Neuron (in vitro differentiated cells): ENCODE measurements around the gene ALK.

Experiments
- H2AFZ ChIP-seq: one replicate; pipeline ENCODE4 v1.6.1; 2013; ENCODE audit warnings: low read depth, mild to moderate bottlenecking, inconsistent platforms, low read length, moderate library complexity
- H3K27me3 ChIP-seq: one replicate; pipeline ENCODE4 v1.6.1; 2013; ENCODE audit warnings: low read length; ENCODE audit not compliant: insufficient read depth
- H3K36me3 ChIP-seq: one replicate; pipeline ENCODE4 v1.6.1; 2013; ENCODE audit warnings: low read length; ENCODE audit not compliant: insufficient read depth
- H3K4me1 ChIP-seq: one replicate; pipeline ENCODE4 v1.6.1; 2013; ENCODE audit warnings: low read length; ENCODE audit not compliant: insufficient read depth
- H3K4me3 ChIP-seq: 2 replicates; pipeline ENCODE4 v1.5.1; 2013; ENCODE audit warnings: mild to moderate bottlenecking, low read length, moderate library complexity
- H3K9me3 ChIP-seq: one replicate; pipeline ENCODE4 v1.6.1; 2013; ENCODE audit warnings: low read length

Gene ALK

DNA sequence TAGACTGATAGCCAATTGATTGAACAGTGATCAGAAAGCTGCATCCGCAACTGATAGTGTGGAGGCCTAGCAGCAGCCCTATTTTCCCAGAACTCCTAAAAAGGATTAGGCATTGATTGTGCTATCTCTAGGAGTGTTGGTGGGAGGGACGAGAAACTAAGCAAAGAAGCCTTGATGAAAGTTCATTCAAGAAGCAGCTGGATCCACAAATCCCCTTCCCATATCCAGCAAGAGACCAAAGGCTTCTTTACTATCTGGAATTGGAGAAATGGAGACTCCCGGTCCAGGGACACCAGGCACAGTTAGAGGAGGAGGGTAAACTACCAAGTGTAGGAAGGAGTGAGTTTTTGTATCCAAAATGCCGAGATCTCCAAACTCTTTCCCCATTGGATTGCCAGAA, 151.5 kb downstream of the ALK start:
- Histone ChIP-seq H3K36me3 (no peaks in the 10 kb centered on the region), H3K9me3 (no peaks in the 10 kb centered on the region), H3K4me1 (no peaks in the 10 kb centered on the region), H3K4me3 (no peak overlapping the region), H3K27me3 (no peaks in the 10 kb centered on the region), H2AFZ (no peak overlapping the region)

DNA sequence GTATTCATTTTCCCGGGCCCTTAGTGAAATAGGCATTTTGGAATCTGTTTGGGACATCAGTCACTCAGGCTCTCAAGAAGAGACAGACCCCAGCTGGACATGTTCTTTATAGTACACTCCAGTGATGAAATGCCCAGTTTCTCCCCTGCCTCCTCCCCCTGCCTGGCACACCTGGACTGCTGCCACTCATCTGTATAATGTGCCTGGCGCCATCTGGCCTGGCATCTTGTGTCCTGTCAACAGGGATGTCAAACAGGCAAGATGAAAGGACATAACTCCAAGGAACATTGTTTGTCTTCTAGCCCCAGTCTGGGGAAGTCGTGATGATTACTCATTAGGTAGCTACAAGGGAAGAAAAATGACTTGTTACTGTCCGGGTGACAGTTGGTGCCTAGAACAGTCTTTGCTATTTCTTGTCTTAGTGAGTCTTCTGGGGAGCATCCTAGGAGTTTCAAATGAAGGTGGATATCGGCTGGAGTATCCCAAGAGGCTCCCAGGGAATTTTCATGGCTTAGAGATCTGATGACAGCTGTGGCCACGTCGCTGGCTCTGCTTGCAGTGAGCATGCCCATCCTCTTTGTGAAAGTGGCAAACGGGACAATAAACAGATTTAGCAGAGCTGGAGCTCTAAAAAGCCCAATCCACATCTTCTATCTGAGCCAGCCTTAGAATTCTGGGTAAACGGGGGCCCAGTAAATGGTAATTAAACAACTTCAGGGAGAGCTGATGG, 153.6 kb downstream of the ALK start:
- H3K27me3 ChIP-seq: no peaks in the 10 kb centered on the region

GRCh38 chr2:29766191-29766590, 155.2 kb downstream of the ALK start:
- Histone ChIP-seq H3K27me3 (no peaks in the 10 kb centered on the region), H3K9me3 (no peaks in the 10 kb centered on the region), H3K4me1 (peaks cover 3% of the 10 kb centered on the region), H3K36me3 (no peaks in the 10 kb centered on the region), H3K4me3 (no peak overlapping the region), H2AFZ (no peak overlapping the region)

More for the DNA sequence above, 153.6 kb downstream of the ALK start:
- no peak overlapping the region for H3K4me3 ChIP-seq
- no peak overlapping the region for H2AFZ ChIP-seq
- H3K4me1 ChIP-seq: no peaks in the 10 kb centered on the region
- no peaks in the 10 kb centered on the region for H3K9me3 ChIP-seq
- no peaks in the 10 kb centered on the region for H3K36me3 ChIP-seq

DNA sequence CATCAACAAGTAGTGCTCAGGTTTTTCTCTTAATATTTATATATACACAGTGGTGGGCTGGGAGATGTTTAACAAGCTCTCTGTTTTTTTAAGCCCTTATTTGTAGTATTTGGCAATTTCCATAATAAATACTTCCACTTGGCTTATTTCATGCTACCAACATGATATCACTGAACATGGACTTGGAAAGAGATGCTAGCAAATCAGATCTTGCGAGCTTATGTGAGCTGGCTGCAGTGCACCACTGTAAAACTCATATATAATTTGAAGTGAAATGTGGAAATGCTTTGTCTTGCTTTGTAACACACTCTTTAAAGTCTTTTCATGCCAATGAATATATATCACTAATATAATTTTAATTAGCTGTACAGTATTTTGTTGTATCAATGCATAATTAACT, 155.7 kb downstream of the ALK start:
- Histone ChIP-seq H3K4me3 (no peak overlapping the region), H3K27me3 (no peaks in the 10 kb centered on the region), H2AFZ (no peak overlapping the region), H3K36me3 (no peaks in the 10 kb centered on the region), H3K9me3 (no peaks in the 10 kb centered on the region), H3K4me1 (peaks cover 4% of the 10 kb centered on the region)

DNA sequence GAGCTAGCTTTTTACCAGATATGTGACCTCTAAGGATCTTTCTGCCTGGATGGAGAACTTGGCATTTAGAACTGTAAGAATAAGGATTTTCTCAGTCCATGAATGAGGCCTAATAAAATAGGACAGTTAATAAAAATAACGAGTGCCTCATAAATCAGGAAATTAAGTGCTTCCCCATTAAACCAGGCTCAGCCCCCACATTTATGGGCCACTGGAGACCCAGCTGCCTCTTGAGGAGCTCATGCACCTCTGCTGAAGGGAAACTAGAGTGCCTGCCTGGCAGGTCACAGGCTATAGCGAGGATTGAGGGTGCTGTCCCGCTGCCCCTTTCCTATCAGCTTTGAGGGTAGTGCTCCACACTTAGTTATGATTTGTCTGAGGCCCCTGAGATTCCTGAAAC, 158.0 kb downstream of the ALK start:
- Histone ChIP-seq H3K9me3 (no peaks in the 10 kb centered on the region), H2AFZ (no peak overlapping the region), H3K4me3 (no peak overlapping the region), H3K36me3 (no peaks in the 10 kb centered on the region), H3K27me3 (no peaks in the 10 kb centered on the region), H3K4me1 (peaks cover 16% of the 10 kb centered on the region)

DNA sequence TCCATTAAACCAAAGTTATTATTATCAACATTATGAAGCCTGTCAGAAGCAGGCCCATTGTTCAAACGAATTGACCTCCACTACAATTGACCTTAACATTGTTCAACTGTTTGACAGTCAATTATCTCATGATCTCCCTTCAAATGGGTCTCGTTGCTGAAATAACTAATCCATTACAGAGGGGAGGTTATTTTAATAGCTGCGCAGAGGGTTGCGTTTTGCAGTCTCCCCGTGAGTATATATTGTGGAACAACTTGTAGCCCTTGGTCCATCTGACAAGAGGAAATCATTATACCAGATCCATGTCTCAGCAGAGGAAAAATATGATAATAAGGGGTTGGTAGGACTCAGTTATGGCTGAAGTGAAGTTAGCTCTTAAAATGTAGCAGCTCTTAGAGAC, 159.1 kb downstream of the ALK start:
- no peak overlapping the region for H3K4me3 ChIP-seq
- H3K9me3 ChIP-seq: no peaks in the 10 kb centered on the region
- no peak overlapping the region for H2AFZ ChIP-seq
- H3K27me3 ChIP-seq: no peaks in the 10 kb centered on the region
- H3K36me3 ChIP-seq: no peaks in the 10 kb centered on the region
- peaks cover 18% of the 10 kb centered on the region for H3K4me1 ChIP-seq

GRCh38 chr2:29761278-29761677, 160.1 kb downstream of the ALK start:
- Histone ChIP-seq H3K36me3 (no peaks in the 10 kb centered on the region), H3K4me3 (no peak overlapping the region), H3K4me1 (peaks cover 18% of the 10 kb centered on the region), H3K9me3 (no peaks in the 10 kb centered on the region), H3K27me3 (no peaks in the 10 kb centered on the region), H2AFZ (no peak overlapping the region)

DNA sequence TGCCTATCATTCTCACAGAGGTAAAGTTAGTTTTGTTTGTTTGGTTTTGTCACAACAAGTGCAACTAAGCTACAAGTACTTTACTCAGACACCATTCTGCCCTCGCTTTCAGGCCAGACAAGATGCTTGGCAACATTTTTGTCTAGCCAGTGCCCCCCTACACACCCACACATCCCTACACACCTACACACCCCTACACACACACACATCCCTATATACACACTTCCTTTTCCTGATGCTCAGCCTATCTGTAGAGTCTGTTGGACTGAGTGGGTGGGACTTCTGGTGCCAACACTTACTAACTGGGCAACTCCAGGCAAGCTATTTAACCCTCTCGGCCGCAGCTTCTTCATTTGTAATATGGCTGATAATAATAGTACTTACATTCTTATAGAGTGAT, 161.4 kb downstream of the ALK start:
- H3K27me3 ChIP-seq: no peaks in the 10 kb centered on the region
- H2AFZ ChIP-seq: no peak overlapping the region
- H3K36me3 ChIP-seq: no peaks in the 10 kb centered on the region
- H3K9me3 ChIP-seq: no peaks in the 10 kb centered on the region
- peaks cover 18% of the 10 kb centered on the region for H3K4me1 ChIP-seq
- H3K4me3 ChIP-seq: no peak overlapping the region

- H3K9me3 ChIP-seq: no peaks in the 10 kb centered on the region
- H3K27me3 ChIP-seq: no peaks in the 10 kb centered on the region
- no peak overlapping the region for H3K4me3 ChIP-seq
- no peak overlapping the region for H2AFZ ChIP-seq
- H3K4me1 ChIP-seq: peaks cover 18% of the 10 kb centered on the region
- H3K36me3 ChIP-seq: no peaks in the 10 kb centered on the region
Observed at GRCh38 chr2:29759360-29759759, 162.0 kb downstream of the ALK start.

DNA sequence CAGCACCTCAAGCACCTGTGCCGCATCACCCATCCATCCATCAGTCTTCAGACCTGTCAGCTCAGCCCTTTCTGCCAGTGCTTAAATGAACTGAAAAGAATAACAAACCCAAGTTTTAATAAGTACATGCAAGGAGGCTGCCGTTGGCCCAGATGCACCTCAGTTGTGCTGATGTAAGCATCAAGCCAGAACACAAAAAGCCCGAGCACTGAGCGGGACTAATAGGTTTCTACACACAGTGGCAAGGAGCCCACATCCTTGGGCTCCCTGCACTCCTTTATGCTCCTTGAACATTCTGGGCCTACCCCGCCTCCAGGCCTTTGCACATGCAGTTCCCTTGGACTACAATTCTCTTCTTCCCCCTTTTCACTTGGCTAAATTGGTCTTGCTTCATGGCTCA, 165.6 kb downstream of the ALK start:
- peaks cover 14% of the 10 kb centered on the region for H3K4me1 ChIP-seq
- no peaks in the 10 kb centered on the region for H3K36me3 ChIP-seq
- H3K27me3 ChIP-seq: no peaks in the 10 kb centered on the region
- H3K4me3 ChIP-seq: no peak overlapping the region
- H2AFZ ChIP-seq: no peak overlapping the region
- no peaks in the 10 kb centered on the region for H3K9me3 ChIP-seq

DNA sequence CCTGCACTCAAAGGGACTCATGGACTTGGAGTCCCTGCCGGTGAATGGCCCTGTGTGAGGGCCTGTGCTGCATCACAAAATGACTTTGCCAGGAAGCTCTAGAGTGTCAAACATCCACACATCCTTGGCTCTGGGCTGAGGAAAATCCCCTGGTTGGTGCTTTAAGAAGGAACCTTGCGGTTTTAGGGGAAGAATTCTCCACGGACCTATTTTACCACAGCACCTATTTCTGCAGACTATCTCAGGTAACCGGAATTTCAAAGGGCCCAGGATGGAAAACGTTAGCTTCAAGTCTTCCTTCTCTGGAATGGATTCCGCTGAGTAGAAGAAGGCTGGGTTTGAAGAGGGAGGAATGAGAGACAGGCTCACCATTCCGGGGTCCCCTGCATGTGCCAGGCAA, 166.2 kb downstream of the ALK start:
- H3K9me3 ChIP-seq: no peaks in the 10 kb centered on the region
- H3K4me3 ChIP-seq: no peak overlapping the region
- no peaks in the 10 kb centered on the region for H3K36me3 ChIP-seq
- peaks cover 14% of the 10 kb centered on the region for H3K4me1 ChIP-seq
- H2AFZ ChIP-seq: no peak overlapping the region
- no peaks in the 10 kb centered on the region for H3K27me3 ChIP-seq

- H3K27me3 ChIP-seq: no peaks in the 10 kb centered on the region
- H3K4me3 ChIP-seq: no peak overlapping the region
- no peak overlapping the region for H2AFZ ChIP-seq
- peaks cover 7% of the 10 kb centered on the region for H3K4me1 ChIP-seq
- H3K9me3 ChIP-seq: no peaks in the 10 kb centered on the region
- H3K36me3 ChIP-seq: no peaks in the 10 kb centered on the region
Observed at GRCh38 chr2:29753671-29754444, 167.5 kb downstream of the ALK start.

DNA sequence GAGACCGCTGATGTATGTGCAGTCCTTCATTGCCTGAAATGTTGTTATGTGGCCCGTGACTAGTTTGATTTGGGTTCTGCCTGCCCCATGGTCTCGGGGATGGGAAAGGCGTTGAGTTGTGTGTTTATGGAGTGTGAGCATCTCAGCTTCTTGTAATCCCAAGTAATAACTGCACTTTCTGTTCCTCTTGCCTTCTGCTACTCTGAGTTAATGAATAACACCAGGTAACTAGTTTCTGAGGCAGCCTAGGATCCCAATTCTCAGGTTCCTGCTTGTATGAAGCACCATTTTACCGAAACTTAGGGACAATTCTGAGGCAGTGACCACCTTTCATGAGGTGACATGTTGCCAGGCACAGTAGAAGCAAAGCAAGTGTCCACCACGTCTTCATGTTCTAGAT, 170.0 kb downstream of the ALK start:
- Histone ChIP-seq H3K27me3 (no peaks in the 10 kb centered on the region), H3K4me3 (no peak overlapping the region), H3K9me3 (no peaks in the 10 kb centered on the region), H3K36me3 (no peaks in the 10 kb centered on the region), H2AFZ (no peak overlapping the region), H3K4me1 (no peaks in the 10 kb centered on the region)
